Osteoblast (primary cell): Measurements from ENCODE around the gene SNX24. TPM values are rescaled to one million over a fixed set of nuclear protein-coding genes. Genes with fewer than 3 reads are reported as not detected.

Experiments used
- DNase-seq: peaks from one replicate; pipeline ENCODE4 v3.0.0; 2011; ENCODE audit warnings: low spot score, mixed read lengths; ENCODE audit not compliant: insufficient read length; ENCODE audit errors: missing footprints
- H2AFZ ChIP-seq: 2 replicates; pipeline ENCODE4 v1.6.0; 2011; ENCODE audit warnings: mild to moderate bottlenecking, low read length
- H3K27ac ChIP-seq: 2 replicates; pipeline ENCODE4 v1.5.1; 2011; ENCODE audit warnings: mild to moderate bottlenecking, low read depth, low read length, moderate library complexity
- H3K27me3 ChIP-seq: 2 replicates; pipeline ENCODE4 v1.6.0; 2012; ENCODE audit warnings: mild to moderate bottlenecking, control low read depth, inconsistent platforms, low read length, moderate library complexity; ENCODE audit not compliant: insufficient read depth
- H3K36me3 ChIP-seq: 2 replicates; pipeline ENCODE4 v1.5.1; 2011; ENCODE audit warnings: mild to moderate bottlenecking, low read length, control low read depth, moderate library complexity; ENCODE audit not compliant: insufficient read depth
- H3K4me1 ChIP-seq: 2 replicates; pipeline ENCODE4 v1.5.1; 2011; ENCODE audit warnings: mild to moderate bottlenecking, low read length, control low read depth, moderate library complexity; ENCODE audit not compliant: insufficient read depth
- H3K4me2 ChIP-seq: 2 replicates; pipeline ENCODE4 v1.6.0; 2011; ENCODE audit warnings: mild to moderate bottlenecking, low read length; ENCODE audit not compliant: insufficient read depth
- H3K4me3 ChIP-seq: fragments of 200-600 bp; sonication (generic); 3 replicates; pipeline ENCODE4 v1.5.1; 2012; ENCODE audit warnings: mild to moderate bottlenecking, low read length, inconsistent platforms; ENCODE audit not compliant: insufficient read depth
- H3K79me2 ChIP-seq: 2 replicates; pipeline ENCODE4 v1.6.0; 2012; ENCODE audit warnings: mild to moderate bottlenecking, low read length, control low read depth, inconsistent platforms; ENCODE audit not compliant: insufficient read depth
- H3K9me3 ChIP-seq: 2 replicates; pipeline ENCODE4 v1.5.1; 2011; ENCODE audit warnings: low read depth, low read length, control low read depth
- H4K20me1 ChIP-seq: 2 replicates; pipeline ENCODE4 v1.6.0; 2012; ENCODE audit warnings: mild to moderate bottlenecking, low read length, control low read depth; ENCODE audit not compliant: insufficient read depth
- total RNA-seq: library from RNA; depleted of rRNA; stranded (reverse); fragments of >200 nt; gene quantifications from 2 replicates; pipeline ENCODE4 v1.2.3, GENCODE V29; 2012
- TF ChIP-seq, protein P1 (sequence below): IDR thresholded peaks from 2 replicates; pipeline ENCODE4 v1.5.1; 2011; ENCODE audit warnings: mild to moderate bottlenecking, low read depth, low read length, moderate library complexity; ENCODE audit errors: extremely low read depth

Gene SNX24
- total RNA-seq, 1 donor = 26.4 TPM

GRCh38 chr5:122948319-122948718, 102.9 kb downstream of the SNX24 start:
- TF ChIP-seq, protein P1, sequence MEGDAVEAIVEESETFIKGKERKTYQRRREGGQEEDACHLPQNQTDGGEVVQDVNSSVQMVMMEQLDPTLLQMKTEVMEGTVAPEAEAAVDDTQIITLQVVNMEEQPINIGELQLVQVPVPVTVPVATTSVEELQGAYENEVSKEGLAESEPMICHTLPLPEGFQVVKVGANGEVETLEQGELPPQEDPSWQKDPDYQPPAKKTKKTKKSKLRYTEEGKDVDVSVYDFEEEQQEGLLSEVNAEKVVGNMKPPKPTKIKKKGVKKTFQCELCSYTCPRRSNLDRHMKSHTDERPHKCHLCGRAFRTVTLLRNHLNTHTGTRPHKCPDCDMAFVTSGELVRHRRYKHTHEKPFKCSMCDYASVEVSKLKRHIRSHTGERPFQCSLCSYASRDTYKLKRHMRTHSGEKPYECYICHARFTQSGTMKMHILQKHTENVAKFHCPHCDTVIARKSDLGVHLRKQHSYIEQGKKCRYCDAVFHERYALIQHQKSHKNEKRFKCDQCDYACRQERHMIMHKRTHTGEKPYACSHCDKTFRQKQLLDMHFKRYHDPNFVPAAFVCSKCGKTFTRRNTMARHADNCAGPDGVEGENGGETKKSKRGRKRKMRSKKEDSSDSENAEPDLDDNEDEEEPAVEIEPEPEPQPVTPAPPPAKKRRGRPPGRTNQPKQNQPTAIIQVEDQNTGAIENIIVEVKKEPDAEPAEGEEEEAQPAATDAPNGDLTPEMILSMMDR = no peak

DNA sequence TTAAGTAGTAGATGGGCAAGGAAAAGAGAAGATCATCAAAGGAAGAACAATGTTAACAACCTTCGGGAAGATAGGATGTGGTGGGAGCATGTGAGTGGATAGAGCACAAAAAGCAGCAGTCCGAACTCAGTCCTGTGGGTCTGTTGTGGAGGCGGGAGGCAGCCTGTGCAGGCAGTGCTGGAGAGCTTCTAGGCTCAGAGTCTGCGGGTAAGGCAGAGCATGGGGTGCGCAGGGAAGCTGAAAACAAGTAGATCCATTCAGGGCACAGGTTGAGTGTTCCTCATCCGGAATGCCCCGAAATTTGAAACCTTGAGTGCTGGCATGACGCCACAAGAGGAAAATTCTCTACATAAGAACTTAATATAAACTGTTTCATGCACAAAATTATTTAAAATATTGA, 106.2 kb downstream of the SNX24 start:
- Histone ChIP-seq H3K27me3 (no peaks in the 10 kb centered on the region), H3K4me3 (no peak overlapping the region), H4K20me1 (no peaks in the 10 kb centered on the region), H3K27ac (no peak overlapping the region), H3K9me3 (no peaks in the 10 kb centered on the region), H3K4me2 (no peak overlapping the region), H2AFZ (no peak overlapping the region), H3K36me3 (no peaks in the 10 kb centered on the region), H3K4me1 (no peaks in the 10 kb centered on the region), H3K79me2 (no peaks in the 10 kb centered on the region)
- TF ChIP-seq, protein P1 = no peak
- DNase-seq = no peak

More at GRCh38 chr5:122948319-122948718, 102.9 kb downstream of the SNX24 start:
- Histone ChIP-seq H3K9me3 (no peaks in the 10 kb centered on the region), H2AFZ (no peak overlapping the region), H3K4me1 (no peaks in the 10 kb centered on the region), H4K20me1 (peaks cover under 1% of the 10 kb centered on the region), H3K27me3 (no peaks in the 10 kb centered on the region), H3K79me2 (no peaks in the 10 kb centered on the region), H3K4me2 (no peak overlapping the region), H3K4me3 (no peak overlapping the region), H3K36me3 (no peaks in the 10 kb centered on the region), H3K27ac (no peak overlapping the region)
- DNase-seq = no peak

DNA sequence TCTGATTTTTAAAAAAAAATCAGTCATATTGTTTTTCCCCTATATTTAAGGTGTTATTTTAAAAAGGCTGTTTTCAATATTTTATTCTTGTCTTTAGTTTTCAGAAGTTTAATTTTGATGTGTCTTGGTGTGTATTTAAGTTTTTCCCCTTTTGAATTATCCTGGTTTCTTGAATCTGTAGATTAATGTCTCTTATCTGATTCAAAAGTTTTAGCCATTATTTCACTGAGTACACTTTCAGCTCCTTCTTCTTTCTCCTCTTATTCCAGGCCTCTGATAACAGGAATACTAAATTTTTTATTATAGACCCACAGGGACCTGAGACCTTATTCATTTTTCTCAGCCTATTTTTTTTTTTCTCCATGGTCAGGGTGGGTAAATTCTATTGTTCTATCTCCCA, 109.3 kb downstream of the SNX24 start:
- Histone ChIP-seq H4K20me1 (no peaks in the 10 kb centered on the region), H3K4me2 (no peak overlapping the region), H3K9me3 (no peaks in the 10 kb centered on the region), H2AFZ (no peak overlapping the region), H3K36me3 (no peaks in the 10 kb centered on the region), H3K27ac (no peak overlapping the region), H3K4me3 (no peak overlapping the region), H3K79me2 (no peaks in the 10 kb centered on the region), H3K4me1 (no peaks in the 10 kb centered on the region), H3K27me3 (no peaks in the 10 kb centered on the region)
- TF ChIP-seq, protein P1 = no peak
- DNase-seq = no peak

DNA sequence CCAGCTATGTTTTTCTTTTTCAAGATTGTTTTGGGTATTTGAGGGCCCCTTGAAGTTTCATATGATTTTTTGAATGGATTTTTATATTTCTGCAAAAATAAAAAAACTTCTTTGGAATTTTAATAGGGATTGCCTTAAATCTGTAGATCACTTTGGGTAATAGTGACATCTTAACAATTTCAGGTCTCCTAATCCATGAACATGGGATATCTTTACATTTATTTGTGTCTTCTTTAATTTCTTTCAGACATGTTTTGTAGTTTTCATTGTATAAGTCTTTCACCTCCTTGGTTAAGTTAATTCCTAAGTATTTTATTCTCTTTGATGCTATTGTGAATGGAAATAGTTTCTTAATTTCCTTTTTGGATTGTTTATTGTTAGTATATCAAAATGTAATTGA, 112.0 kb downstream of the SNX24 start:
- Histone ChIP-seq H4K20me1 (no peaks in the 10 kb centered on the region), H3K36me3 (no peaks in the 10 kb centered on the region), H3K4me3 (no peak overlapping the region), H3K79me2 (no peaks in the 10 kb centered on the region), H3K27me3 (no peaks in the 10 kb centered on the region), H3K27ac (no peak overlapping the region), H3K9me3 (no peaks in the 10 kb centered on the region), H3K4me1 (no peaks in the 10 kb centered on the region), H2AFZ (no peak overlapping the region), H3K4me2 (no peak overlapping the region)
- DNase-seq = no peak
- TF ChIP-seq, protein P1 = no peak
